CD4-positive, alpha-beta memory T cell (primary cell): ENCODE measurements around the gene CIT. TPM values are rescaled to one million over a fixed set of nuclear protein-coding genes. Genes with fewer than 3 reads are reported as not detected.
"Not testable (repeated sequence)": the region's sequence is repeated elsewhere in the genome, so short reads cannot be mapped to it uniquely, and the experiment has no call there.

Experiments
- CTCF ChIA-PET: fragments of 350-600 bp; sonication (Branson Sonifier 250); formaldehyde crosslinking; loops from one replicate; lab custom pipeline; 2021; ENCODE audit warnings: inconsistent platforms; ENCODE audit not compliant: partially characterized antibody; lab: Charles Lee
- POLR2A ChIA-PET: fragments of 350-600 bp; sonication (Branson Sonifier 250); formaldehyde crosslinking; loops from one replicate; lab custom pipeline; 2021; ENCODE audit not compliant: partially characterized antibody; lab: Charles Lee
- DNase-seq, 5 donors: peaks; one replicate each; pipeline versions ENCODE4 v3.0.0 to v3.0.0-alpha.2; 2020 to 2022; ENCODE audit warnings: mixed read lengths in 1 of 5
- H3K27ac ChIP-seq: one replicate; pipeline ENCODE4 v1.7.0; 2013; ENCODE audit warnings: low read depth, low read length
- H3K27me3 ChIP-seq: 2 replicates; pipeline ENCODE4 v1.7.0; 2013; ENCODE audit warnings: mild to moderate bottlenecking, low read length, moderate library complexity; ENCODE audit not compliant: insufficient read depth
- H3K36me3 ChIP-seq: 2 replicates; pipeline ENCODE4 v1.7.0; 2013; ENCODE audit warnings: mild to moderate bottlenecking, low read length, moderate library complexity; ENCODE audit not compliant: insufficient read depth
- H3K4me1 ChIP-seq: 2 replicates; pipeline ENCODE4 v1.7.0; 2013; ENCODE audit warnings: mild to moderate bottlenecking, low read length, moderate library complexity; ENCODE audit not compliant: insufficient read depth
- H3K4me3 ChIP-seq, 2 donors: one replicate each; pipeline ENCODE4 v1.7.0; 2013; ENCODE audit warnings: low read length in 2 of 2, mild to moderate bottlenecking in 1 of 2
- H3K9me3 ChIP-seq, 2 donors: one replicate each; pipeline ENCODE4 v1.7.0; 2013; ENCODE audit warnings: low read length in 2 of 2, control low read depth in 1 of 2; ENCODE audit not compliant: control insufficient read depth in 1 of 2
- H3K27ac Mint-ChIP-seq, 7 donors: one replicate each; pipeline ENCODE4 v1.8.0; 2020 to 2021; ENCODE audit warnings: mixed read lengths in 7 of 7, mild to moderate bottlenecking in 6 of 7, inconsistent platforms in 3 of 7, moderate library complexity in 3 of 7
- H3K27me3 Mint-ChIP-seq, 2 donors: one replicate each; pipeline ENCODE4 v1.8.0; 2020 to 2021; ENCODE audit warnings: mixed read lengths in 2 of 2
- H3K36me3 Mint-ChIP-seq, 2 donors: one replicate each; pipeline ENCODE4 v1.8.0; 2020 to 2021; ENCODE audit warnings: mixed read lengths in 2 of 2, inconsistent platforms in 1 of 2, mild to moderate bottlenecking in 1 of 2
- H3K4me1 Mint-ChIP-seq, 4 donors: one replicate each; pipeline ENCODE4 v1.8.0; 2020 to 2021; ENCODE audit warnings: mixed read lengths in 4 of 4, mild to moderate bottlenecking in 1 of 4
- H3K4me3 Mint-ChIP-seq, 8 donors: one replicate each; pipeline ENCODE4 v1.8.0; 2020 to 2021; ENCODE audit warnings: mixed read lengths in 8 of 8, mild to moderate bottlenecking in 7 of 8, moderate library complexity in 6 of 8, inconsistent platforms in 3 of 8
- H3K9me3 Mint-ChIP-seq, 8 donors: one replicate each; pipeline ENCODE4 v1.8.0; 2020 to 2021; ENCODE audit warnings: mixed read lengths in 8 of 8, mild to moderate bottlenecking in 5 of 8, inconsistent platforms in 3 of 8, moderate library complexity in 1 of 8
- intact Hi-C: fragments of 100-400 bp; cut with micrococcal nuclease; formaldehyde crosslinking; loops from one replicate; pipeline ENCODE4 v1.15.1; 2023
- polyA plus RNA-seq, 2 donors: library from polyadenylated mRNA; unstranded; fragments of 300-500 nt; fragmentation: Illumina TruSeq; gene quantifications; one replicate each; pipeline ENCODE4 v1.2.3, GENCODE V29; 2021
- total RNA-seq, 2 experiments: library from RNA; stranded (reverse); gene quantifications; one replicate each; pipeline ENCODE4 v1.2.3, GENCODE V29; 2021

CIT gene
- total and polyA plus RNA-seq, 4 experiments from 2014 or later: 1.0 to 3.5 (median 1.6) TPM; not detected in 1

GRCh38 chr12:119660076-119660475, 217.0 kb downstream of the CIT start:
- H3K36me3 Mint-ChIP-seq: no peaks in the 10 kb centered on the region
- H3K9me3 Mint-ChIP-seq: no peaks in the 10 kb centered on the region
- intact Hi-C loops: loop anchor here (10.0 kb wide), 2 partner anchors 1025 to 1255 kb away; partner anchors contain the start of gene MLEC
- Histone ChIP-seq H3K27me3 (no peaks in the 10 kb centered on the region), H3K9me3 (no peaks in the 10 kb centered on the region), H3K27ac (no peak overlapping the region), H3K4me3 (no peak overlapping the region), H3K4me1 (peaks cover 5% of the 10 kb centered on the region), H3K36me3 (no peaks in the 10 kb centered on the region)
- peak overlapping the region in 2 of 8 donors; percentile 21 to 76 for H3K4me3 Mint-ChIP-seq
- CTCF ChIA-PET: interaction anchor here (1.2 to 3.1 kb wide), 3 partner anchors 8 to 242 kb away, joined by 3 to 22 read pairs (median 15); partner anchors contain the start of gene PRKAB1
- H3K27me3 Mint-ChIP-seq: no peaks in the 10 kb centered on the region
- DNase-seq: peak in 2 of 5 donors; percentile 12 to 27
- peaks cover 3 to 12% (median 4%) of the 10 kb centered on the region in 4 donors for H3K4me1 Mint-ChIP-seq
- H3K27ac Mint-ChIP-seq: peak overlapping the region in 3 of 7 donors; percentile 24 to 88 (median 45)
- POLR2A ChIA-PET: no interaction called here

- Mint-ChIP-seq H3K27ac (no peak overlapping the region), H3K9me3 (peaks cover 0 to 2% (median 0%) of the 10 kb centered on the region in 8 donors), H3K36me3 (no peaks in the 10 kb centered on the region), H3K4me3 (no peak overlapping the region), H3K27me3 (no peaks in the 10 kb centered on the region), H3K4me1 (peaks cover 3 to 12% (median 4%) of the 10 kb centered on the region in 4 donors)
- Histone ChIP-seq H3K36me3 (no peaks in the 10 kb centered on the region), H3K4me3 (no peak overlapping the region), H3K27me3 (no peaks in the 10 kb centered on the region), H3K4me1 (peaks cover 5% of the 10 kb centered on the region), H3K9me3 (no peaks in the 10 kb centered on the region), H3K27ac (no peak overlapping the region)
- ChIA-PET CTCF (interaction anchor here (1.2 to 3.1 kb wide), 6 partner anchors 9 to 243 kb away, joined by 3 to 22 read pairs (median 6); partner anchors contain the start of gene PRKAB1), POLR2A (interaction anchor here (0.8 kb wide), 1 partner anchor 8 kb away, joined by 3 read pairs; no protein-coding TSS in a partner anchor)
- DNase-seq: peak; percentile 48 to 61 (median 51)
- intact Hi-C loops: loop anchor here (10.0 kb wide), 1 partner anchor 215 kb away; no protein-coding TSS in a partner anchor
These were observed 217.7 kb downstream of the CIT start for GRCh38 chr12:119659289-119659897.

- intact Hi-C loops: loop anchor here (10.0 kb wide), 1 partner anchor 213 kb away; no protein-coding TSS in a partner anchor
- H3K4me3 Mint-ChIP-seq, H3K4me3 ChIP-seq, H3K27me3 Mint-ChIP-seq, H3K36me3 ChIP-seq, POLR2A ChIA-PET, H3K9me3 ChIP-seq, H3K4me1 ChIP-seq, H3K36me3 Mint-ChIP-seq, H3K27me3 ChIP-seq, H3K27ac Mint-ChIP-seq, H3K27ac ChIP-seq, DNase-seq: not testable (repeated sequence)
- H3K9me3 Mint-ChIP-seq: peaks cover 0 to 14% (median 8%) of the 10 kb centered on the region in 8 donors
- H3K4me1 Mint-ChIP-seq: peaks cover 3 to 12% (median 4%) of the 10 kb centered on the region in 4 donors
- CTCF ChIA-PET: interaction anchor here (1.2 to 3.1 kb wide), 5 partner anchors 10 to 65 kb away, joined by 3 to 22 read pairs (median 6); partner anchors contain the start of gene PRKAB1
These were observed 219.0 kb downstream of the CIT start for GRCh38 chr12:119658166-119658565.

GRCh38 chr12:119657001-119657400, 220.1 kb downstream of the CIT start:
- H3K36me3 ChIP-seq, DNase-seq, H3K27me3 Mint-ChIP-seq, H3K36me3 Mint-ChIP-seq, H3K9me3 ChIP-seq, H3K4me3 Mint-ChIP-seq, H3K27me3 ChIP-seq, H3K27ac Mint-ChIP-seq, H3K4me1 ChIP-seq, H3K27ac ChIP-seq, POLR2A ChIA-PET, H3K4me3 ChIP-seq: not testable (repeated sequence)
- intact Hi-C loops: loop anchor here (10.0 kb wide), 1 partner anchor 212 kb away; no protein-coding TSS in a partner anchor
- CTCF ChIA-PET: interaction anchor here (1.5 to 3.1 kb wide), 3 partner anchors 8 to 11 kb away, joined by 4 to 22 read pairs (median 8); partner anchors contain the start of gene PRKAB1
- Mint-ChIP-seq H3K9me3 (peaks cover 0 to 25% (median 19%) of the 10 kb centered on the region in 8 donors), H3K4me1 (peaks cover 3 to 12% (median 4%) of the 10 kb centered on the region in 4 donors)

- Mint-ChIP-seq H3K27ac (peak overlapping the region in 1 of 7 donors; percentile 36), H3K4me3 (no peak overlapping the region), H3K4me1 (no peaks in the 10 kb centered on the region), H3K36me3 (peaks cover 4% of the 10 kb centered on the region in 2 donors), H3K27me3 (peaks cover 2 to 4% of the 10 kb centered on the region in 2 donors), H3K9me3 (peaks cover 0 to 27% (median 19%) of the 10 kb centered on the region in 8 donors)
- no peaks in the 10 kb centered on the region for H3K27me3 ChIP-seq
- peaks cover 0 to 6% of the 10 kb centered on the region in 2 donors for H3K9me3 ChIP-seq
- H3K27ac ChIP-seq: no peak overlapping the region
- ChIA-PET CTCF (interaction anchor here (1.3 to 1.8 kb wide), 4 partner anchors 8 to 13 kb away, joined by 4 to 6 read pairs (median 4); no protein-coding TSS in a partner anchor), POLR2A (no interaction called here)
- no peak overlapping the region for H3K4me3 ChIP-seq
- DNase-seq: no peak
- no peaks in the 10 kb centered on the region for H3K4me1 ChIP-seq
- intact Hi-C loops: loop anchor here (10.0 kb wide), 1 partner anchor 208 kb away; no protein-coding TSS in a partner anchor
- no peaks in the 10 kb centered on the region for H3K36me3 ChIP-seq
These were observed 224.5 kb downstream of the CIT start for GRCh38 chr12:119652665-119653064.

GRCh38 chr12:119649202-119649808, 227.8 kb downstream of the CIT start:
- Mint-ChIP-seq H3K27me3 (peaks cover 5 to 6% of the 10 kb centered on the region in 2 donors), H3K27ac (no peak overlapping the region), H3K4me1 (no peaks in the 10 kb centered on the region), H3K36me3 (peaks cover 4% of the 10 kb centered on the region in 2 donors), H3K4me3 (no peak overlapping the region), H3K9me3 (peaks cover 0 to 24% (median 18%) of the 10 kb centered on the region in 8 donors)
- Histone ChIP-seq H3K4me3 (no peak overlapping the region), H3K9me3 (peaks cover 0 to 6% of the 10 kb centered on the region in 2 donors), H3K27me3 (no peaks in the 10 kb centered on the region), H3K27ac (no peak overlapping the region), H3K36me3 (no peaks in the 10 kb centered on the region), H3K4me1 (no peaks in the 10 kb centered on the region)
- DNase-seq: peak in 1 of 5 donors; percentile 11
- ChIA-PET POLR2A (no interaction called here), CTCF (interaction anchor here (0.7 to 3.2 kb wide), 6 partner anchors 9 to 1466 kb away, joined by 3 to 22 read pairs (median 7); partner anchors contain the start of gene PRKAB1)
- intact Hi-C loops: no loop called here
